Activated naive CD4-positive, alpha-beta T cell treated with Interleukin-2 at 50 U/mL for 16 hours (primary cell): ENCODE data around the gene CFAP299.
"Not testable (repeated sequence)": the region's sequence is repeated elsewhere in the genome, so short reads cannot be mapped to it uniquely, and the experiment has no call there.

ENCODE experiments used
- DNase-seq: peaks from one replicate; pipeline ENCODE4 v3.0.0-alpha.2; 2020

The CFAP299 gene

DNA sequence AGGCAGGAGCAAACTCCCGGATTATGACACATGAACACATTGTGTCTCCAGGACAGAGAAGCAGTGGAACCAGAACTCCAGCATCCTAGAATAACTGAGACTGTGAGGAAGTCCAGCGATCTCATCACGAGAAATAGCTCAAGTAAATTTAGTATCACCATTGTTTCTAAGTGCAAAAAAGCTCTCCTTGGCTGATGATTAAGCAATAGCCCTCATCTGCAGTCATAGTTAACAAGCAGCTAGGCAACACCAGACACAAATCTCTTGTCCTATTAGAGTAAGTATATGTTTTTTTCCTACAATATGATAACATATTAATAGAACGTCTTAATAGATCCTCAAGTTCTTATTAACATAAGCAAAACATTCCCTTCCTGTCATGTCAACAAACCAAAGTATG is 2.4 kb upstream of the CFAP299 start:
- no peak for DNase-seq

DNA sequence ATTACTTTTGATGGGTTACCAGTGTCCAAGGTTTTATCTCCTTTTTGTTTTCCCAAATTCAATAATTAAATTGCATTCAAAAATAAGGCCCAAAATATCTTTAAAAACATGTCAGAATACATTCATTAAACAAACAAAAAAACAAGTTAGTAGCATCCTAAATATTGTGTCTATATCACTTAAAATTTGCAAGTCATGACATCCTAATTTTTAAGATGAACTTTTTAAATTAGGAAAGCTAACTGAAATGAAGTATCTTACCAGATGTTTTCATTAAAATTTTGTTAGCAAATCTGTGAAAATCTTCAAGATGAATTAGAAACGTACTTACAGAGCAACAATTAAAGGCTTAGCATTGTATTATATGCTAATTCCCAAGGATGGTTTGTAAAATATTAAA is 962 bp upstream of the CFAP299 start:
- no peak for DNase-seq

GRCh38 chr4:80335226-80335553 is 340 bp upstream of the CFAP299 start:
- no peak for DNase-seq

GRCh38 chr4:80336582-80336981 is 1.1 kb downstream of the CFAP299 start:
- no peak for DNase-seq

DNA sequence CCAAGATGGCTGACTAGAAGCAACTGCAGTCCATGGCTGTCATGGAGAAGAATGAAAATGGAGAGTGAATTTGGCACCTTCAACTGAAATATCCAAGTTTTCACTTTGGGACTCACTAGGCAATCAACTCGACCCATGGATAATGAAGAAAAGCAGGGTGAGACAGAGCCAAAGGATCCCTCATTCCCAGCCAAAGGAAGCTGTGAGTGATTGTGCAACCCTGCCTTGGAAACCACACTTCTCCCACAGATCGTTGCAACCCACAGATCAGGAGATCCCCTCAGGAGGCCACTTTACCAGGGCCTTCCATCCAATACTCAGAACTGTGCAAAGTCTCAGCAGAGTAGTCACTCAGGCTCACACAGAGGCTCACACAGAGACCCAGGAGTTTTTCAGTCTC is 4.5 kb downstream of the CFAP299 start:
- DNase-seq, result no peak

GRCh38 chr4:80342684-80343083 is 7.2 kb downstream of the CFAP299 start:
- DNase-seq, result not testable (repeated sequence)

- no peak for DNase-seq
Observed at GRCh38 chr4:80343887-80344286, 8.4 kb downstream of the CFAP299 start.

DNA sequence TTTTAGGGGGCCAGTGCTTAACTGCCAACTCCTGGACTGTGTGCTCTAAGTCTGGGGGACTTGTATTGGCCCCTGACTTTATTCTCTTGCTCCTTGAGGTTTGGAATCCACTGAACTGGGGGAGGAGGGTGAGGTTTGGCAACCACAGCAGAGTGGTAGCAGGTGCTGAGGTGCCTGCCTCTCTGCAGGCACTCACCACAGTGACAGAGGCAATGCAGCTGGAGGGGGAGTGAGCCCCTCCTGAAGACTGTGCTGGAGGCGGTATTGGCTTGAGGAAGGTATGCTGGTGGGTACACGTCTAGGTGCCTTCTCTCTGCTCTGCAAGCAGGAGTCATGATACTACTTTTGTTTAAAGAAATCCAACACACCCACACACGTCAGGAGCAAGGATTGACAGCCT is 24.6 kb downstream of the CFAP299 start:
- DNase-seq, result no peak

GRCh38 chr4:80360900-80361299 is 25.4 kb downstream of the CFAP299 start:
- no peak for DNase-seq

DNA sequence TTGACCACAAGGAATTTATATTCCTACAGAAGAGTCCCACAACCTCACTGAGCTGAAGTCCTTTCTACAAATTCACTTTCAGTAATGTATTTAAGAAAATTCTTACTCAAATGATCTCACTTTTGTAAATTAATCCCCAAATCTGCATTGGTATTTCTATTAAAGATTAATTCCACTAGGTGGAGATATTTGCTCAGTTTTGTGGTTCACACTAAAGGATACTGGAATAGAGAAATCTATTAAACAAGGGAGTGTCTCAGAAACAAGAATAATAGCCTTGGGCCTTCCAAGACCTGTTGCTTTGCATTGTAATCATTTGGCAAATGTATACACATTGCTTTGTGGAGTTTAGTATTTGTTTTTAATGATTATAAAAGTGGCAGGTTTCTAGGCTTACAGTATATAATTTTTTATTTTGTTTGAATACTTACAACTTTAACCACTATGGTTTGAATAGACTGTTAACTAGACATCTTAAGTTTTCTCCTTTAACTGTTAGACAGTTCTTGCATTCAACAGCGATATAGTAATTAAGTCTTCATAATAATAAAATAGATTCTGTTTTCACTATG is 25.9 kb downstream of the CFAP299 start:
- DNase-seq, result no peak

DNA sequence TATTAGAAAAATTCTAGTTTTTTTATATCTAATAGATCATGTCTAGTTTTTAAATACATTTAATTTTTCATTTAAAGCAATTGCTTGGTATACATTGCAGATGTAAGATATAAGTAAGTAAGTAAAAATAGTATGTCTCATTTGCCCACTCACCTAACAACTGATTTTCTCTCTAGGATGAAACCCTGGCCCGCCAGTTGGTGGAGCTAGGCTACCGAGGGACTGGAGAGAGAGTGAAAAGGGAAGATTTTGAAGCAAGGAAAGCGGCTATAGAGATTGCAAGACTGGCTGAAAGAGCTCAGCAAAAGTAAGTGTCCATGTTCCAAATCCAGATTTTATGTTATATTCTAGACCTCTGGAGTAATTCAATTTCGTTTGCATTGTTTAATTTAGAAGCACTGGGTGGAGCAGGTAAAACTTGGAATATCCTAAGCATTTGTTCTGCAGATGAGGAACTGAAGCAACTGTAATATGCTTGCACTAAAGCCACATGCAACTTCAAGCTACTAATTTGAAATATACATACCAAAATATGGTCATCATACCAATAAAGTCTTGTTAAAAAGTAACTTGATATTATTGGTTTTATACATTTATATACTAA is 27.1 kb downstream of the CFAP299 start:
- peak; percentile 33 for DNase-seq

GRCh38 chr4:80365928-80366327 is 30.4 kb downstream of the CFAP299 start:
- peak; percentile 54 for DNase-seq

DNA sequence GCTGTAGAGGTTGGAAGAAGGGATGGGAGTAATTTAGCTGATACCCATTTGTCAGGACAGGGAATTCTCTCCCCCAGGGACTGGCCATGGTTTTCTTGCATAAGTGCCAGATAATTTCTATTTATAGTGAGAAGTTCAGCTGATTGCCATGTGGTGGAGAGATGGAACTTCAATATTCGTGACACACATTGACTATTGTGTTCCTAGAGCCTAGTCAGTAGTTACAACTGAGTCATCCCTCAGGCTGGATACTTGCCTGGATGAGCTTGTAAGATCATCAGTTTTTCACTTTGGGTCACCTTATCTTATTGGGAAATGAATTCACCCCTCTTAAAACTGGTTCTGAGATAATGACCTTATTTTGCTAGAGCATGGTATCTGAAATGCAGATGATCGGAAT is 32.2 kb downstream of the CFAP299 start:
- no peak for DNase-seq

DNA sequence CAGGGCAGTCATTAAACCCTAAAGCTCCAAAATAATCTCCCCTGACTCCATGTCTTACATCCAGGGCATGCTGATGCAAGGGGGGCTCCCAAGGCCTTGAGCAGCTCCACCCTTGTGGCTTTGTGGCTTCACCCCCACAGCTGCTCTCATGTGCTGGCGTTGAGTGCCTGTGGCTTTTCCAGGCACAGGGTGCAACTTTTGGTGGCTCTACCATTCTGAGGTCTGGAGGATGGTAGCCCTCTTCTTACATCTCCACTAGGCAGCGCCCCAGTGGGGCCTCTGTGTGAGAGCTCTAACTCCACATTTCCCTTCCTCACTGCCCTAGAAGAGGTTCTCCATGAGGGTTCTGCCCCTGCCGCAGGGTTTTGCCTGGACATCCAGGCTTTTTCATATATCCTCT is 35.1 kb downstream of the CFAP299 start:
- DNase-seq, result no peak

- DNase-seq, result no peak
Observed at GRCh38 chr4:80371046-80371445, 35.5 kb downstream of the CFAP299 start.

DNA sequence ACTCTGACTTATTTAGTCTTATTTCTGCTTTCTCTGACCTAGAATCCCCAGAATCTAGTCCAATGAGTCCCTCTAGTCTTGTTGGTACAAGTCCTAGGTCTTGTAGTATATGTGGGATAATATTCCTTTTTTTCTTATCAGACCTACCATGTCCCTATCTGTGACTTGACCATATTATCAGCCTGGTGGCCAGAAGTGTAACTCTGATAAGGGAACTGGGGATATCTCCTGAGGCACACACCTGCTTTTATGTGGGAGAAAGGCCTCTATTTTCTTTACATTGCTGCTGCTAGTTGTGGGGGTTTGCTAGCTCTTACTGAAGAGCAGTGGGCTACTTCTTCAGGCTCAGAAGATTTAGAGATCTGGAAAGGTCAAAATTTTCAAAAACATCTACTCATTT is 38.6 kb downstream of the CFAP299 start:
- no peak for DNase-seq

- no peak for DNase-seq
Observed at GRCh38 chr4:80382090-80382832, 46.7 kb downstream of the CFAP299 start.

- DNase-seq, result no peak
Observed at GRCh38 chr4:80385397-80386280, 50.1 kb downstream of the CFAP299 start.

DNA sequence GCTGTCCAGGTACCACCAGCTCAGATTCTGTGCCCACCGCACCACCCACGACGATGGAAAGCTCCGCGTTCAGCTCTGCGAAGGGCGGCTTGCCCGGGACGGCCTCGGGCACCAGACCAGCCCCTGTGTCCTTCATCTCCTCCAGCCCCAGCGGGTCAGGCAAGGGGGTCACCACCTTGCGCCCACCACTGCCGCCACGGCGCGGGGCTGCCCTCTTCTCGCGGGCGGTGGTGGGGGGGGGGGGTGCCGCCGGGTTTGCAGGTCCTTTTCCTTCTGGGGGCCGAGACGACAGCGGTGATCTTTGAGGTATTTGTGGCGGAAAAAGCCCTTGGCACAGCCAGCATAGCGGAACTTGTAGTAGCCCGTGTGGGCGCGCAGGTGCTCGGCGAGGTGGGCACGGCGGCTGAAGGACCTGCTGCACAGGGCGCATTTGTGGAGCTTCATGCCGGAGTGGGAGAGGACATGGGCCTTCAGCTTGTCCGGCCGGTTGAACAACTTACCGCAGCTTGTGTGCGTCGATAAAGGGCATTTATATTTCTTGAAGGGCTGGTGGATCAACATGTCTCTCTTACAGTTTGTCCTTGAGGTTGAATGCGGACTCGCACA is 50.9 kb downstream of the CFAP299 start:
- no peak for DNase-seq

- no peak for DNase-seq
Observed at GRCh38 chr4:80387390-80388283, 52.1 kb downstream of the CFAP299 start.

- DNase-seq, result no peak
Observed at GRCh38 chr4:80388284-80388607, 52.7 kb downstream of the CFAP299 start.

GRCh38 chr4:80390178-80390577 is 54.6 kb downstream of the CFAP299 start:
- no peak for DNase-seq
